ENCODE data around the gene CD300LG.
"Not testable (repeated sequence)": the region's sequence is repeated elsewhere in the genome, so short reads cannot be mapped to it uniquely, and the experiment has no call there.

The CD300LG gene

GRCh38 chr17:43881181-43881580 is 34.2 kb downstream of the CD300LG start:
- no peak for DNase-seq

DNA sequence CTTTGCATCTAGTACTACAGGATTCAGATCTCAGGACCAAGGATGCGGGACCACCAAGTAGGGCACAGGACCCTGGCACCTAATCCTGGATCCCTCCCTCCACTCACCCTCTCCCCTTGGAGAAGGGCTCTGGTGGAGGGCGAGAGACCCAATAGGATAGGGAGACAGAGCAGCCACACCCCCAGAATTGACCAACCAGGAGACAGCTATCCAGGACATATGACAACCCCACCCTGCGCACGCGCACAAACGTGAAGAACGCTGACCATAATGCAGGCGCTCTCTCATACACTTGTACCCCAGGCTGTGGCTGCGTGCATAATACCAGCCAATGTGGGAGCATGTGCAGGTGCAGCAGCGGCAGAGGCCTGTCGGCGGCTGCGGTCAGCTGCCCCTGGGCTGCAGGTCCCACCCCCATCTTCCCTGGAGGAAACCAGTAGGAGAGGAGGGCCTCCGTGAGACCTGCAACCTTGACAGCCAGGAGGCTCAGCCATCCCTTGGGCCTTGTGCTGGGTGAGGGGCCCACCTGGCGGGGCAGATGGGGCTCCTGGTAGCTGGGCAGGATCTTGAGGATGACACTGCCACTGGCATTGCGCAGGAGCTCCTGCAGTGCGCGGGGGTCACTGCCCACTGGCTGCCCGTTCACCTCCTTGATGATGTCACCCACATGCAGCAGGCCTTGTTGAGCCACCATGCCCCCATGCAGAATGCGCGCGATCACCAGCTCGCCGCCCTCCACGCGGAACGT is 35.0 kb downstream of the CD300LG start:
- no peak for DNase-seq

GRCh38 chr17:43882761-43883415 is 35.9 kb downstream of the CD300LG start:
- DNase-seq, result no peak

DNA sequence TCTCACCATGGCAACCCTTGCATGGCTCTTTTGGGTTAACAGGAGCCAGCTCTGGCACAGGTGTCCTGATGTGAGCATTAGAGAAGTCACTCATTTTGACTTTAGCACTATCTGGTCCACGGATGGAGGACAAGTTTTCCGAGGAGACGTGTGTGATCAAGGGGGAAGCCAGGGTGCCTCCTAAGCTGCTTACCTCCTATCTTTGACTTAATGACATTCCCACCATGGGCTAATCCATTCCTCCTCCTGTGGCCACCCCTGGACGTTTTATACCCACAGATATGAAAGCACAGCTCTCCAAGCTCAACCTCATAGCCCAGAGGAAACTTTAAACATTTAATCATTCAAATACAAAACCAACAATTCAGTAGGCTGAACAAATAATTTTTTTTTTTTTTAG is 41.6 kb downstream of the CD300LG start:
- DNase-seq, result no peak

DNA sequence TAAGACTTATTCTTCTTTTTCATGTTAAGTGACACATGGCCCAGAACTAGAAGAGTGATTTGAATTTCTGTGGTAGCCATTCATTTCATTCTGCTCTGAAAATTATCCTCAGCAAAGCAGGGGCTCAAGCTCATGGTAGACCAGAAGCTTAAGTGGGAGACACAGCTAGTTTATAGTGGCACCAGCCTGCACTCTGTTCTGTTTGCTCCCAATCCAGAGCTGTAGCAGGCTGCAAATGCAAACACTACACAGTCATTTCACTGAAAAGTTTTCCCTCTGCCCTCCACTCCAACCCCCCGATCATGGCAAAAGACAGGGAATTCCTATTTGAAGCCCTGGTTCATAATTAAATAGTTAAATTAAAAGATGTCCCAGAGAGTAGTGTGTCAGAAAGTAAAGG is 43.3 kb downstream of the CD300LG start:
- no peak for DNase-seq

- DNase-seq, result no peak
These were observed 45.1 kb downstream of the CD300LG start for GRCh38 chr17:43891851-43892646.

- no peak for DNase-seq
These were observed 45.6 kb downstream of the CD300LG start for GRCh38 chr17:43892647-43892952.

DNA sequence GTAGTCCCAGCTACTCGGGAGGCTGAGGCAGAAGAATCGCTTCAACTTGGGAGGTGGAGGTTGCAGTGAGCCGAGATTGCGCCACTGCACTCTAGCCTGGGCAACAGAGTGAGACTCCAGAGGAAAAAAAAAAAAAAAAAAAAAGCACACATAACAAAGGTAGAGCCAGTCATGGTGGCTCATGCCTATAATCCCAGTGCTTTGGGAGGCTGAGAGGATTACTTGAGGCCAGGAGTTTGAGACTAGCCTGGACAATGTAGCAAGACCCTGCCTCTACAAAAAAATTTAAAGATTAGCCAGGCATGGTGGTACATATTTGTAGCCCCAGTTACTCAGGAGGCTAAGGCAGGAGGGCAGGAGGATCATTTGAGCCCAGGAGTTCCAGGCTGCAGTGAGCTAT is 47.5 kb downstream of the CD300LG start:
- not testable (repeated sequence) for DNase-seq

- DNase-seq, result no peak
These were observed 50.9 kb downstream of the CD300LG start for GRCh38 chr17:43897831-43898230.

GRCh38 chr17:43898446-43898845 is 51.5 kb downstream of the CD300LG start:
- no peak for DNase-seq

DNA sequence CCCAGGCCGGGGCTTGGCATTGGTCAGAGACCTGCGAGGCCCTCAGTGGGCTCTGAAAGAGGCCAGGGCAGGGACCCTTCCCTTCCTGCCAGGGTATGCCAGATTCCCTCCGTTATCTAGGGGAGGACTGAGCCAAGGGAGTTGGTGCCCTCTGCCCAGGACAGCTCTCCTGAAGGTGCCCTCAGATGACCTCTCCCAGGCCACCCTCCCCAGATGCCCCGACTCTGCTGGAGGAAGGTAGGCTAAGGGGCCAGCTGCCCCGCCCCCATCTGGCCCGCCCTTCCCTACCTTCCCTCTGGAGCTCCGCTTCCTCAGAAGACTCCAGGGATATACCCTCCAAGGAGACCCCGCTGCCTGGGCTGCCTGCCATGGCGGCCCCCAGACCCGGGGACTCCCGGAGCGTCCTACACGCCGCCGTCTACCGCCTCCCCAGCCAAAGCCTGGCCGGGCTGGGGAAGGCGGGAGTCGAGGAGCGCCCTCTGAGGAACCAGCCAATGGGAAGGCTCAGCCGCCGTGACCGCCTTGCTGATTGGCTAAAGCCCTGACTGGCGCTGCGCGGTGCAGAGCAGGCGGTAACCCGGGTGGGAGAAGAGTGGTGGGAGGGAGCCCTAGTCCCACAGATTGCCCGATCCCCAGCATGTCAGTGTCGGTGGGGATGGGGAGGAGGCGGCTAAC is 53.3 kb downstream of the CD300LG start:
- peak; percentile 85 for DNase-seq

GRCh38 chr17:43900858-43901754 is 54.1 kb downstream of the CD300LG start:
- no peak for DNase-seq

DNA sequence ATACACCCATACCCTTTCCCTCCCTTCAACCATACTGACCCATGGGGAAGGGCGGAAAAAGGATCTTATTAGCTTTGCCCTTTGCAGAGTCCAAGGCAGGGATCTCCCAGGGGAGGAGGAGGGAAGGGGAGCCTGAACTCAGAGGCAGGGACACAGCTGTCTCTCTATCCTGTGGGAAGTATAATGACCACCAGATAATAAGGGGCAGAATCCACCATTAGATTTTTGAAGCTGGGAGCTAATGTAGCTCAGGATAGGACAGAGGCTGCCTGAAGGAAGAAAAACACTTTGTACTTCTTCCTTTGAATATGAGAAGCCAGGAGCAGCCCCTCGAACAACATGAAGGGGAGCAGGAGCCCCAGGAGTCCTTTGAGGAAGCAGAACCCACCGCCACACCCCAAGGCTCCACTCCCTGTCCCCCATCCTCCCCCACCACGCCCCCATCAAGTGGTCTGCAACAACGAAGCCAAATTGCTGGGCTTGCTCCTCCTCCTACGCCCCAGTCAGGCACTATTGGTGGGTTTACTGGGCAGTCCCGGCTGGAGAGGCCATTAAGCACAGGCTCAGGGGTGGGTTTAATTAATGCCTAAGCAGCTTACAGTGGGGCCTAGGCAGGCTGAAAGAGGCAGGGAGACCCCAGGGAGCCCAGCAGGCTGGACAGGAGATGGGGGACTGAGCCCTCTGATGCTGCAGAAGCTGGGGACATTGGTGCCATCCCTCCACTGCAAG is 55.0 kb downstream of the CD300LG start:
- DNase-seq, result no peak

DNA sequence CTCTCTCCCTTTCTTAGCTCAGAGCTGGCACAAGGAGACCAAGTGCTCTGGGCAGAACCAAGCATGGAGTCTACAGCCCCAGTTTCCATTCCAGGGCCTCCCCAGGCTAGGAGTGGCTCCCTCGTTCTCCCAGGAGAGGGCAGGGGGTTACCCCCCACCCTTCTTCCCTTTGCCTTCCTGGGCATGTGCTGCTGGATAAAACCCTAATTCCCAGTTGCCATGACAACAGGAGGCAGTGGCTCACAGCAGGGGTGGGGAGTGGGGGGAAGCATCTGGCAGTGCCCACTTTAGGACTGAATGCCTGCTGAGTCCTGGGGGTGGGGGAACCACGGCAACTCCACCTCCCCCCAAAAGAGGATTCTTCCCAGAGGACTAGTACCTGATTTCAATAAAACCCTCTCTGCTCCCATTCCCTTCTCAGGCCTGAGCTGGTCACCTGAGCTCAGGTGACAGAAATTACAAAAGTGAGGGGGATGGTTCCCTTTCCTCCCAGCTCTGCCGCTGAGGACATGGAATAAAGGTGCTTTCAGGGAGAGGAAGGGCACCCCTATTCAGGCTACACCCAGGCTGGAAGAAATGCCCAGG is 58.5 kb downstream of the CD300LG start:
- no peak for DNase-seq

DNA sequence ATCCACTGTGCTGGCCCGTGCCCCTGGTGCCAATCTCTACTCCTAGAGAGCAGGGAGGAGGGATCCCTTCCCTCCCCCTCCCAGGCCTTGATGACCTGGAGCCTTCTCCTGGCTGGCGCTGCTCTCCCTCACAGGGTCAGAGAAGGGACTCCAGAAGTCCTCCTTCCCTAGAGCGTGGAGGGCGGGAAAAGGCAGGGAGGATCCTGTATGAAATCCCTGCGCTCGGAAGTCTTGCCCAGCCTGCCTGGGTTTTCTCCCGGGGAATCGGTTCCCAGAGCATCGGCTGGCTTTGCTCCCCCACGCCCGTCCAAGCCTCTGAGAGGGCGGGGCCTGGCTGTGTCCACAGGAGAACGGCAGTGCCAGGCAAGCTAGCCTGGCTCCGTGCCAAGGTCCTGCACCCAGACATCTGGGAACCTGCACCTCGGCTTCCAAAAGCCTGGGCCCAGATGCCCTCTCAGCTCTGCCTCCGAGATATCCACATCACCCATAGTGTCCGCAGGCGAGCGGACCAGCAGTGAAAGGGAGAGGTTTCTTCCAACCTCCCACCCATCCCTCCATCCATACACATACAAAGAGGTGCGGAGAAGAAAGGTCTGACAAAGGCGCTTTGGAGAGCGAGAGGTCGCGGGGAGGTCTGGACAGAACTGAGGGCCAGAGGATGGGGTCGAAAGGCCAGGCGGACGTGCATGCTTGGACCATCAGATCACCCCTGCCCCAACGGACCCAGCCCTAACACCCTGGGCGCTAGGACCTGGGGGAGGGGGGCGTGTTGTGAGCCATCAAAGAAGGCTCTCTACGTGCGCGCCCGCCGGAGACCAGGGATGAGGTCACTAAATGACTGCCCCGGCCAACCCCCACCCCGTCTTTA is 59.2 kb downstream of the CD300LG start:
- no peak for DNase-seq

- DNase-seq, result no peak
These were observed 60.0 kb downstream of the CD300LG start for GRCh38 chr17:43906951-43907424.

GRCh38 chr17:43907425-43907981 is 60.5 kb downstream of the CD300LG start, which contains the start of gene MPP2:
TSS of gene MPP2 (minus strand) at chr17:43907536. CDS start at chr17:43904460, 3,076 bp downstream.
- peak; percentile 23 for DNase-seq

- DNase-seq, result peak; percentile 27
These were observed 61.2 kb downstream of the CD300LG start for GRCh38 chr17:43907998-43908721.

All from activated CD4-positive, alpha-beta T cell treated with anti-CD3 and anti-CD28 coated beads, Interleukin-10, Interleukin-2, amounts not matched to agents 100 ng/mL and 50 ng/mL, durations not matched to agents 16 hours and 8 hours (primary cell).